Keratinocyte (primary cell): ENCODE measurements around the gene MGAT4A. TPM values are rescaled to one million over a fixed set of nuclear protein-coding genes. Genes with fewer than 3 reads are reported as not detected.

Experiments used
- DNase-seq: peaks from one replicate; pipeline ENCODE4 v3.0.0-alpha.2; 2011; ENCODE audit warnings: low read depth, missing footprints, low spot score
- FAIRE-seq: peaks from 2 replicates; lab custom pipeline; 2011; peaks lifted over from hg19 to GRCh38; lab: Jason Lieb, UNC
- H2AFZ ChIP-seq: 2 replicates; pipeline ENCODE4 v1.6.0; 2012; ENCODE audit warnings: low read length, control low read depth, inconsistent platforms; ENCODE audit not compliant: control insufficient read depth
- H3K27ac ChIP-seq: 2 replicates; pipeline ENCODE4 v1.5.1; 2011; ENCODE audit warnings: low read length; ENCODE audit not compliant: control insufficient read depth, insufficient read depth
- H3K27me3 ChIP-seq: 3 replicates; pipeline ENCODE4 v1.6.0; 2011; ENCODE audit warnings: low read length; ENCODE audit not compliant: control insufficient read depth, insufficient read depth; ENCODE audit errors: extremely low read depth
- H3K36me3 ChIP-seq, 2 experiments: 2 replicates in 1 of 2; 3 replicates in 1 of 2; pipeline ENCODE4 v1.5.1; 2011; ENCODE audit warnings: low read length in 2 of 2, mild to moderate bottlenecking in 1 of 2; ENCODE audit not compliant: control insufficient read depth in 2 of 2, insufficient read depth in 2 of 2; ENCODE audit errors: extremely low read depth in 1 of 2
- H3K4me1 ChIP-seq: 3 replicates; pipeline ENCODE4 v1.5.1; 2011; ENCODE audit warnings: low read length; ENCODE audit not compliant: control insufficient read depth, insufficient read depth; ENCODE audit errors: extremely low read depth
- H3K4me2 ChIP-seq: 3 replicates; pipeline ENCODE4 v1.6.0; 2011; ENCODE audit warnings: low read depth, low read length; ENCODE audit not compliant: control insufficient read depth, insufficient read depth; ENCODE audit errors: extremely low read depth
- H3K4me3 ChIP-seq, 3 experiments: fragments of 200-600 bp in 1 of 3; sonication (generic) in 1 of 3; 2 replicates in 2 of 3; 3 replicates in 1 of 3; pipeline ENCODE4 v1.5.1; 2011 to 2016; ENCODE audit warnings: low read length in 3 of 3, mild to moderate bottlenecking in 3 of 3, control low read depth in 2 of 3, inconsistent platforms in 1 of 3, low read depth in 1 of 3, mixed read lengths in 1 of 3, mixed run types in 1 of 3, moderate library complexity in 1 of 3; ENCODE audit not compliant: control insufficient read depth in 2 of 3, insufficient read depth in 2 of 3; ENCODE audit errors: extremely low read depth in 1 of 3
- H3K79me2 ChIP-seq: 2 replicates; pipeline ENCODE4 v1.6.0; 2012; ENCODE audit warnings: low read length; ENCODE audit not compliant: control insufficient read depth, insufficient read depth
- H3K9ac ChIP-seq: 3 replicates; pipeline ENCODE4 v1.6.0; 2011; ENCODE audit warnings: low read length; ENCODE audit not compliant: control insufficient read depth, insufficient read depth; ENCODE audit errors: extremely low read depth
- H3K9me1 ChIP-seq: 3 replicates; pipeline ENCODE4 v1.6.0; 2011; ENCODE audit warnings: low read length; ENCODE audit not compliant: control insufficient read depth, insufficient read depth; ENCODE audit errors: extremely low read depth
- H3K9me3 ChIP-seq: 2 replicates; pipeline ENCODE4 v1.5.1; 2012; ENCODE audit warnings: low read depth, low read length; ENCODE audit not compliant: control insufficient read depth
- H4K20me1 ChIP-seq: 3 replicates; pipeline ENCODE4 v1.6.0; 2011; ENCODE audit warnings: low read length; ENCODE audit not compliant: control insufficient read depth, insufficient read depth; ENCODE audit errors: extremely low read depth
- EZH2 ChIP-seq: IDR thresholded peaks from one replicate; pipeline ENCODE4 v1.6.1; 2012; ENCODE audit warnings: inconsistent platforms, mild to moderate bottlenecking, low read length, moderate library complexity
- dilution Hi-C: fragments of 300-500 bp; cut with MboI; formaldehyde crosslinking; loops from one replicate; pipeline ENCODE4 v1.7.0; 2020; ENCODE audit warnings: low sequenced_read_pairs; ENCODE audit not compliant: extremely low pct_ligation_motif_present
- polyA plus RNA-seq, 5 experiments: library from polyadenylated mRNA; depleted of rRNA in 3 of 5; stranded (reverse) in 3 of 5; stranded (forward) in 1 of 5; unstranded in 1 of 5; fragments of >200 nt; gene quantifications; 1 replicate in 1 of 5; 2 replicates in 3 of 5; 3 replicates in 1 of 5; pipeline versions ENCODE4 v1.2.1 to v1.2.3, GENCODE V29; 2011 to 2012; ENCODE audit warnings: missing spikeins in 2 of 5, low read depth in 1 of 5, low replicate concordance in 1 of 5
- TF ChIP-seq, protein P1 (sequence below), 3 experiments: IDR thresholded peaks in 1 of 3; conservative IDR thresholded peaks in 1 of 3; optimal IDR thresholded peaks in 1 of 3; 2 replicates in 2 of 3; 3 replicates in 1 of 3; pipeline versions ENCODE3 to v1.5.1; 2011; ENCODE audit warnings: low read length in 3 of 3, mild to moderate bottlenecking in 3 of 3, moderate library complexity in 2 of 3, control low read depth in 1 of 3, inconsistent platforms in 1 of 3; ENCODE audit not compliant: insufficient read depth in 2 of 3; ENCODE audit errors: extremely low read depth in 1 of 3

MGAT4A gene
- polyA plus RNA-seq, 1 donor (not counting 4 experiments of a cell fraction or from before 2014, with no cell fraction given): 0.81 TPM

DNA sequence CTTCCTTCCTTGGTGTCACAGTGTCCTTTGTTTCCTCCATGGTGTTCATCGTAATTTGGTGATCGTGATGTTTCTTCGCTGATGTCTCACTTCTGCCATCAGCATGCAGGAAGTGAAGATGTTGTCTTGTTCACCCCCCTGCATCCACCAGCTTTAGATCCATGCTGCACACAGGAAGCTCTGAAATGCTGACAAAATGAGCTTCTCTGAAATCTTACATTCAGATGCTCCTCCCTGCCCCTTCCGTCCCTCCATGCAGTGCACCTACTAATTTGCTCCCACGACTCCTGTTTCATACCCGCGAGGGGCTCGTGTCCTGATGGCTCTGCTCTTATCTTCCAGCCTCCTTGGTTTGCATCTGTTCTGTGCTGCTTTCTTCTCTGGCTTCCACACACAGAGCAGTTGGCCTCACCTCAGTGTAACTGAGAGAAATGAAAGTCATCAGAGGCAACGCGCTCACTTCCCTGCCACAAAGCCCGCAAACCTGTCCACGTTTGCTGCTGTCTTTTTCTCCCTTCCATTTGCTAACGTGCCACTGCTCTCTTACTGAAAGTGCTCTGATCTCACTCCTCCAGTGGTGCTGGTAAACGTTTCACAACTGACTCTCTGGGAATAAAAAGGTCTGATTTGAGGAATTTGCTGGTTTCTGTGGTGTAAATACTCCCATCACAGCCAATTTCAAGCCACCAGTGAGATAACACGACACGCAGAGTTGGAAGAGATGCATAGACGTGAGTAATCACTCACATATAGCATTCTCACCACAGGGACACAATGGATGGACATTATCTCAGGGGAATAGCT is 41.0 kb upstream of the MGAT4A start:
- no peaks in the 10 kb centered on the region for H3K79me2 ChIP-seq
- dilution Hi-C loops: no loop called here
- no peaks in the 10 kb centered on the region for H3K36me3 ChIP-seq
- no peaks in the 10 kb centered on the region for H3K9me3 ChIP-seq
- TF ChIP-seq, protein P1, sequence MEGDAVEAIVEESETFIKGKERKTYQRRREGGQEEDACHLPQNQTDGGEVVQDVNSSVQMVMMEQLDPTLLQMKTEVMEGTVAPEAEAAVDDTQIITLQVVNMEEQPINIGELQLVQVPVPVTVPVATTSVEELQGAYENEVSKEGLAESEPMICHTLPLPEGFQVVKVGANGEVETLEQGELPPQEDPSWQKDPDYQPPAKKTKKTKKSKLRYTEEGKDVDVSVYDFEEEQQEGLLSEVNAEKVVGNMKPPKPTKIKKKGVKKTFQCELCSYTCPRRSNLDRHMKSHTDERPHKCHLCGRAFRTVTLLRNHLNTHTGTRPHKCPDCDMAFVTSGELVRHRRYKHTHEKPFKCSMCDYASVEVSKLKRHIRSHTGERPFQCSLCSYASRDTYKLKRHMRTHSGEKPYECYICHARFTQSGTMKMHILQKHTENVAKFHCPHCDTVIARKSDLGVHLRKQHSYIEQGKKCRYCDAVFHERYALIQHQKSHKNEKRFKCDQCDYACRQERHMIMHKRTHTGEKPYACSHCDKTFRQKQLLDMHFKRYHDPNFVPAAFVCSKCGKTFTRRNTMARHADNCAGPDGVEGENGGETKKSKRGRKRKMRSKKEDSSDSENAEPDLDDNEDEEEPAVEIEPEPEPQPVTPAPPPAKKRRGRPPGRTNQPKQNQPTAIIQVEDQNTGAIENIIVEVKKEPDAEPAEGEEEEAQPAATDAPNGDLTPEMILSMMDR (optimal IDR thresholded peaks at IDR 0.05 in 1 of 3, IDR thresholded peaks at IDR 0.05 in 1 of 3, conservative IDR thresholded peaks at IDR 0.05 in 1 of 3; ENCODE audit: extremely low read depth in 1 of 3, insufficient read depth in 2 of 3, low read length in 3 of 3): no peak
- TF ChIP-seq EZH2: no peak
- no peak overlapping the region for H3K9ac ChIP-seq
- FAIRE-seq (no peak), DNase-seq (no peak)
- no peaks in the 10 kb centered on the region for H4K20me1 ChIP-seq
- H3K27ac ChIP-seq: no peak overlapping the region
- H3K9me1 ChIP-seq: no peaks in the 10 kb centered on the region
- H2AFZ ChIP-seq: no peak overlapping the region
- no peak overlapping the region for H3K4me3 ChIP-seq
- no peak overlapping the region for H3K4me2 ChIP-seq
- H3K27me3 ChIP-seq: no peaks in the 10 kb centered on the region
- H3K4me1 ChIP-seq: peaks cover 8% of the 10 kb centered on the region

DNA sequence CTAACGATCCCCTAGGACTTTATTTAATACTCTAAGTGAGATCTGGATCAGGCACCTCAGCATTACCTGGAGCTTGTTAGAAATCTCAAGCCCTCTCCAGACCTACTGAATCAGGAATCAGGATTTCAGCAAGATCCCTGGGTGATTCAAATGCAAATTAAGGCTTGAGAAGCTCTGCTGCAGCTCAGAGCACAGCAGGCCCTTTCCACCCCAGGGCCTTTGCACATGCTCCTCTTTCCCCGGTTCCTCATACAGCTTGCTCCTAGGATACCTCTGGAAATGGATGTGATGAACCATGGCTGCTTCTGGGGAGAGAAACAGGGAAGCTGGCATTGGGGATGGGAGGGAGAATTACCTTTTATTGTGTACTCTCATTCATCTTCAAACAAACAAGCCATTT is 40.3 kb upstream of the MGAT4A start:
- Histone ChIP-seq H3K27ac (no peak overlapping the region), H3K9me1 (no peaks in the 10 kb centered on the region), H4K20me1 (no peaks in the 10 kb centered on the region), H3K36me3 (no peaks in the 10 kb centered on the region), H3K9ac (no peak overlapping the region), H3K4me2 (no peak overlapping the region), H3K4me3 (no peak overlapping the region), H3K79me2 (no peaks in the 10 kb centered on the region), H3K9me3 (no peaks in the 10 kb centered on the region), H3K4me1 (peaks cover 8% of the 10 kb centered on the region), H3K27me3 (no peaks in the 10 kb centered on the region), H2AFZ (no peak overlapping the region)
- TF ChIP-seq EZH2: no peak
- TF ChIP-seq, protein P1 (optimal IDR thresholded peaks at IDR 0.05 in 1 of 3, IDR thresholded peaks at IDR 0.05 in 1 of 3, conservative IDR thresholded peaks at IDR 0.05 in 1 of 3; ENCODE audit: extremely low read depth in 1 of 3, insufficient read depth in 2 of 3, low read length in 3 of 3): no peak
- FAIRE-seq (no peak), DNase-seq (no peak)
- dilution Hi-C loops: no loop called here
